IMR-90 (cell line): ENCODE data around the gene EXOC4. TPM values are rescaled to one million over a fixed set of nuclear protein-coding genes. Genes with fewer than 3 reads are reported as not detected.

Experiments
- ATAC-seq: fragments of 200-7000 bp; cut with Tn5 transposase; 2 replicates; pipeline ENCODE4 v1.9.1; 2020; ENCODE audit warnings: low read depth, mild to moderate bottlenecking, moderate library complexity
- BruUV-seq: library from RNA; stranded (reverse); fragments of 400-500 nt; replicated peaks from 2 replicates; lab custom pipeline; 2021; lab: Mats Ljungman, UMichigan
- CTCF ChIA-PET: fragments of 300-600 bp; formaldehyde crosslinking; extraction: SDS; loops from one replicate; lab custom pipeline; 2021; ENCODE audit warnings: antibody characterized with exemption; lab: Yijun Ruan, JAX
- POLR2A ChIA-PET: fragments of 300-600 bp; sonication (Branson Sonifier 250); formaldehyde crosslinking; loops from one replicate; lab custom pipeline; 2022; ENCODE audit warnings: antibody characterized with exemption; ENCODE audit not compliant: unreplicated experiment; lab: Charles Lee
- DNase-seq: peaks from one replicate; pipeline ENCODE4 v3.0.0; 2013
- H2AFZ ChIP-seq: replicated peaks from 2 replicates; pipeline ENCODE3; 2013; ENCODE audit warnings: low read length, mild to moderate bottlenecking; ENCODE audit not compliant: poor library complexity
- H2AK5ac ChIP-seq: 2 replicates; pipeline ENCODE4 v1.6.1; 2013; ENCODE audit warnings: low read depth, low read length, inconsistent platforms
- H2AK9ac ChIP-seq: replicated peaks from 2 replicates; pipeline ENCODE3; 2013; ENCODE audit warnings: mild to moderate bottlenecking, low read depth, low read length, moderate library complexity; ENCODE audit not compliant: poor library complexity
- H2BK120ac ChIP-seq: 2 replicates; pipeline ENCODE4 v1.6.1; 2013; ENCODE audit warnings: low read depth, low read length, inconsistent platforms
- H2BK15ac ChIP-seq: 3 replicates; pipeline ENCODE4 v1.6.1; 2013; ENCODE audit warnings: low read depth, low read length, inconsistent platforms
- H2BK20ac ChIP-seq: 2 replicates; pipeline ENCODE4 v1.6.1; 2013; ENCODE audit warnings: low read depth, mild to moderate bottlenecking, inconsistent platforms, low read length, moderate library complexity
- H2BK5ac ChIP-seq: 2 replicates; pipeline ENCODE4 v1.6.1; 2013; ENCODE audit warnings: mild to moderate bottlenecking, low read depth, low read length, inconsistent platforms; ENCODE audit not compliant: poor library complexity, severe bottlenecking
- H3K14ac ChIP-seq: replicated peaks from 2 replicates; pipeline ENCODE4 v1.6.1; 2013; ENCODE audit warnings: low read depth, low read length, inconsistent platforms
- H3K18ac ChIP-seq: 2 replicates; pipeline ENCODE4 v1.6.1; 2013; ENCODE audit warnings: low read depth, low read length, control low read depth
- H3K23ac ChIP-seq: 2 replicates; pipeline ENCODE4 v1.6.1; 2013; ENCODE audit warnings: low read depth, low read length, inconsistent platforms
- H3K27ac ChIP-seq: 2 replicates; pipeline ENCODE4 v1.5.1; 2013; ENCODE audit warnings: mild to moderate bottlenecking, control low read depth, low read length; ENCODE audit not compliant: insufficient read depth
- H3K27me3 ChIP-seq: 2 replicates; pipeline ENCODE4 v1.6.1; 2013; ENCODE audit warnings: low read length; ENCODE audit not compliant: control insufficient read depth, insufficient read depth
- H3K36me3 ChIP-seq: 2 replicates; pipeline ENCODE4 v1.6.1; 2013; ENCODE audit warnings: low read length, mixed read lengths; ENCODE audit not compliant: control insufficient read depth, insufficient read depth
- H3K4ac ChIP-seq: 2 replicates; pipeline ENCODE4 v1.6.1; 2013; ENCODE audit warnings: low read depth, low read length, inconsistent platforms
- H3K4me1 ChIP-seq: 2 replicates; pipeline ENCODE4 v1.6.1; 2013; ENCODE audit warnings: low read length, mixed read lengths; ENCODE audit not compliant: control insufficient read depth, insufficient read depth
- H3K4me2 ChIP-seq: 2 replicates; pipeline ENCODE4 v1.6.1; 2013; ENCODE audit warnings: low read depth, mild to moderate bottlenecking, control low read depth, low read length, moderate library complexity
- H3K4me3 ChIP-seq: 2 replicates; pipeline ENCODE4 v1.5.1; 2013; ENCODE audit warnings: low read depth, mild to moderate bottlenecking, control low read depth, low read length, moderate library complexity; ENCODE audit not compliant: insufficient read depth
- H3K56ac ChIP-seq: 2 replicates; pipeline ENCODE4 v1.6.1; 2013; ENCODE audit warnings: low read length, inconsistent platforms; ENCODE audit not compliant: insufficient read depth; ENCODE audit errors: extremely low read depth
- H3K79me1 ChIP-seq, 2 experiments: 2 replicates each; pipeline ENCODE4 v1.6.1; 2013; ENCODE audit warnings: low read length in 2 of 2, inconsistent platforms in 1 of 2, low read depth in 1 of 2
- H3K9ac ChIP-seq: 2 replicates; pipeline ENCODE4 v1.6.1; 2013; ENCODE audit warnings: low read depth, low read length, control low read depth
- H3K9me1 ChIP-seq: 2 replicates; pipeline ENCODE4 v1.6.1; 2013; ENCODE audit warnings: low read length, inconsistent platforms; ENCODE audit not compliant: insufficient read depth
- H3K9me3 ChIP-seq: 2 replicates; pipeline ENCODE4 v1.6.1; 2013; ENCODE audit warnings: low read length; ENCODE audit not compliant: control insufficient read depth, insufficient read depth
- H4K20me1 ChIP-seq: 2 replicates; pipeline ENCODE4 v1.6.1; 2013; ENCODE audit warnings: low read length, inconsistent platforms; ENCODE audit not compliant: insufficient read depth
- H4K5ac ChIP-seq: 2 replicates; pipeline ENCODE4 v1.6.1; 2013; ENCODE audit warnings: mild to moderate bottlenecking, low read depth, low read length, control low read depth
- H4K8ac ChIP-seq, 2 experiments: 2 replicates each; pipeline ENCODE4 v1.6.1; 2013; ENCODE audit warnings: low read depth in 2 of 2, low read length in 2 of 2, control low read depth in 1 of 2, inconsistent platforms in 1 of 2
- H4K91ac ChIP-seq: 2 replicates; pipeline ENCODE4 v1.6.1; 2013; ENCODE audit warnings: low read depth, low read length, inconsistent platforms; ENCODE audit not compliant: insufficient read depth
- BHLHE40 ChIP-seq: fragments of 150-350 bp; IDR thresholded peaks from 2 replicates; pipeline ENCODE4 v1.6.1; 2016; ENCODE audit warnings: mild to moderate bottlenecking, low read depth, low read length
- CEBPB ChIP-seq: IDR thresholded peaks from 2 replicates; pipeline ENCODE4 v1.6.1; 2012; ENCODE audit warnings: low read depth, low read length, improper control_type of control experiment
- CHD1 ChIP-seq: IDR thresholded peaks from 2 replicates; pipeline ENCODE4 v1.6.1; 2012; ENCODE audit warnings: low read depth, low read length, improper control_type of control experiment
- CTCF ChIP-seq: conservative IDR thresholded peaks from 2 replicates; pipeline ENCODE4 v1.5.1; 2012; ENCODE audit warnings: mild to moderate bottlenecking, low read depth, low read length, improper control_type of control experiment
- ELK1 ChIP-seq: fragments of 150-350 bp; IDR thresholded peaks from 2 replicates; pipeline ENCODE4 v1.6.1; 2016; ENCODE audit warnings: low read depth, mild to moderate bottlenecking, low read length, moderate library complexity, borderline replicate concordance
- MAFK ChIP-seq: IDR thresholded peaks from 2 replicates; pipeline ENCODE4 v1.6.1; 2012; ENCODE audit warnings: low read depth, low read length, improper control_type of control experiment
- MAZ ChIP-seq: IDR thresholded peaks from 2 replicates; pipeline ENCODE4 v1.6.1; 2012; ENCODE audit warnings: low read depth, mild to moderate bottlenecking, low read length, improper control_type of control experiment, moderate library complexity, borderline replicate concordance
- MXI1 ChIP-seq: IDR thresholded peaks from 2 replicates; pipeline ENCODE4 v1.6.1; 2012; ENCODE audit warnings: low read depth, mild to moderate bottlenecking, low read length, moderate library complexity, borderline replicate concordance
- NFE2L2 ChIP-seq: fragments of 150-350 bp; IDR thresholded peaks from 2 replicates; pipeline ENCODE4 v1.6.1; 2016; ENCODE audit warnings: low read depth, mild to moderate bottlenecking, low read length
- POLR2A ChIP-seq: IDR thresholded peaks from 2 replicates; pipeline ENCODE4 v1.6.1; 2012; ENCODE audit warnings: mild to moderate bottlenecking, low read depth, low read length
- RCOR1 ChIP-seq: IDR thresholded peaks from 2 replicates; pipeline ENCODE4 v1.6.1; 2012; ENCODE audit warnings: mild to moderate bottlenecking, low read length, improper control_type of control experiment; ENCODE audit not compliant: insufficient replicate concordance
- RFX5 ChIP-seq: IDR thresholded peaks from 2 replicates; pipeline ENCODE4 v1.8.0; 2012; ENCODE audit warnings: low read depth, mild to moderate bottlenecking, low read length, moderate library complexity
- SMC3 ChIP-seq: fragments of 150-350 bp; IDR thresholded peaks from 2 replicates; pipeline ENCODE4 v1.6.1; 2016; ENCODE audit warnings: low read depth, mild to moderate bottlenecking, antibody characterized with exemption, low read length, moderate library complexity
- WGBS, 2 experiments: methylation state at CpG; one replicate each; pipeline versions ENCODE4 v1.1.5 to v1.1.7; 2013; ENCODE audit warnings: missing lambda C conversion rate in 2 of 2; ENCODE audit not compliant: insufficient read length in 1 of 2; ENCODE audit errors: extremely low coverage in 2 of 2; 5-methylcytosine and 5-hydroxymethylcytosine counted together
- dilution Hi-C: fragments of 300-500 bp; cut with HindIII; formaldehyde crosslinking; loops from one replicate; pipeline ENCODE4 v1.14.3; 2018; ENCODE audit warnings: low sequenced_read_pairs; ENCODE audit not compliant: unreplicated experiment
- in situ Hi-C: fragments of 300-500 bp; cut with MboI; formaldehyde crosslinking; loops from 3 replicates; pipeline ENCODE4 v1.14.3; 2019; ENCODE audit warnings: low sequenced_read_pairs, inconsistent platforms, mixed read lengths
- intact Hi-C: fragments of 100-400 bp; cut with micrococcal nuclease; formaldehyde crosslinking; loops from 2 replicates; pipeline ENCODE4 v1.10.0; 2022
- polyA plus RNA-seq, 3 experiments: library from polyadenylated mRNA; depleted of rRNA; stranded (reverse); fragments of >200 nt; gene quantifications; 2 replicates each; pipeline ENCODE4 v1.2.3, GENCODE V29; 2012; ENCODE audit warnings: low replicate concordance in 1 of 3
- total RNA-seq: library from RNA; depleted of rRNA; stranded (reverse); fragments of >200 nt; gene quantifications from 2 replicates; pipeline ENCODE4 v1.2.3, GENCODE V29; 2012
- TF ChIP-seq, protein P1 (sequence below): fragments of 150-350 bp; IDR thresholded peaks from 2 replicates; pipeline ENCODE4 v1.6.1; 2017; ENCODE audit warnings: mild to moderate bottlenecking, antibody characterized with exemption, low read length, low read depth

The EXOC4 gene
- total and polyA plus RNA-seq, 2 of the 4 experiments (the other 2 are of a cell fraction): 25.4 to 94.6 TPM

GRCh38 chr7:133857376-133858119, 604.7 kb downstream of the EXOC4 start:
- H2BK5ac ChIP-seq: no peak overlapping the region
- H3K4me3 ChIP-seq: no peak overlapping the region
- H2BK20ac ChIP-seq: no peak overlapping the region
- no TSS peak for BruUV-seq
- no peaks in the 10 kb centered on the region for H3K9me3 ChIP-seq
- no peak overlapping the region for H2BK15ac ChIP-seq
- H4K20me1 ChIP-seq: no peaks in the 10 kb centered on the region
- WGBS, 2 experiments: 93% methylated on average over 8 of the region's 23 CpGs; no CpG with 5 or more reads in 1 of the 2 experiments
- H3K14ac ChIP-seq: no peak overlapping the region
- ChIA-PET CTCF (no interaction called here), POLR2A (no interaction called here)
- no peak overlapping the region for H2AK9ac ChIP-seq
- dilution Hi-C loops: no loop called here
- H3K18ac ChIP-seq: no peak overlapping the region
- no peaks in the 10 kb centered on the region for H3K36me3 ChIP-seq
- H3K4me1 ChIP-seq: peaks cover 7% of the 10 kb centered on the region
- in situ Hi-C loops: no loop called here
- peaks cover 6% of the 10 kb centered on the region for H3K9me1 ChIP-seq
- H4K91ac ChIP-seq: no peak overlapping the region
- no peaks in the 10 kb centered on the region for H3K27me3 ChIP-seq
- H2AFZ ChIP-seq: no peak overlapping the region
- TF ChIP-seq RCOR1: no peak
- no peak for TF ChIP-seq MAFK
- TF ChIP-seq NFE2L2: no peak
- no peak for TF ChIP-seq CHD1
- TF ChIP-seq SMC3: no peak
- no peak for TF ChIP-seq ELK1
- no peak for TF ChIP-seq MAZ
- TF ChIP-seq BHLHE40: no peak
- TF ChIP-seq MXI1: no peak
- TF ChIP-seq, protein P1, sequence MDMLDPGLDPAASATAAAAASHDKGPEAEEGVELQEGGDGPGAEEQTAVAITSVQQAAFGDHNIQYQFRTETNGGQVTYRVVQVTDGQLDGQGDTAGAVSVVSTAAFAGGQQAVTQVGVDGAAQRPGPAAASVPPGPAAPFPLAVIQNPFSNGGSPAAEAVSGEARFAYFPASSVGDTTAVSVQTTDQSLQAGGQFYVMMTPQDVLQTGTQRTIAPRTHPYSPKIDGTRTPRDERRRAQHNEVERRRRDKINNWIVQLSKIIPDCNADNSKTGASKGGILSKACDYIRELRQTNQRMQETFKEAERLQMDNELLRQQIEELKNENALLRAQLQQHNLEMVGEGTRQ: no peak
- no peak for TF ChIP-seq CEBPB
- TF ChIP-seq POLR2A: no peak
- no peak for TF ChIP-seq CTCF
- no peak for TF ChIP-seq RFX5
- H3K9ac ChIP-seq: no peak overlapping the region
- H3K23ac ChIP-seq: no peak overlapping the region
- no peak overlapping the region for H3K27ac ChIP-seq
- no peak overlapping the region for H3K56ac ChIP-seq
- no peak overlapping the region for H2AK5ac ChIP-seq
- ATAC-seq: no peak
- no peak overlapping the region for H4K8ac ChIP-seq
- intact Hi-C loops: loop anchor here (10.0 kb wide), 2 partner anchors 293 to 603 kb away; partner anchors contain the start of gene EXOC4
- H4K5ac ChIP-seq: no peak overlapping the region
- H2BK120ac ChIP-seq: no peak overlapping the region
- no peaks in the 10 kb centered on the region; a peak in 1 of 4 replicates for H3K79me1 ChIP-seq
- DNase-seq: no peak
- H3K4ac ChIP-seq: no peak overlapping the region
- no peak overlapping the region for H3K4me2 ChIP-seq
